Gastroesophageal sphincter (tissue), 3 donors: ENCODE measurements around the gene CNIH2.
"Not testable (repeated sequence)": the region's sequence is repeated elsewhere in the genome, so short reads cannot be mapped to it uniquely, and the experiment has no call there.

Source experiments
- POLR2AphosphoS5 ChIP-seq: sonication (generic); formaldehyde crosslinking; IDR thresholded peaks from one replicate; pipeline ENCODE4 v1.6.1; 2017; ENCODE audit warnings: antibody characterized with exemption
- TF ChIP-seq, protein P1 (sequence below), 4 experiments: fragments of 200-600 bp in 2 of 4; fragments of 450-650 bp in 2 of 4; sonication (generic) in 1 of 4; IDR thresholded peaks; one replicate each; pipeline ENCODE4 v1.5.1; 2017 to 2019; ENCODE audit warnings: antibody characterized with exemption in 4 of 4, mild to moderate bottlenecking in 2 of 4, moderate library complexity in 2 of 4

DNA sequence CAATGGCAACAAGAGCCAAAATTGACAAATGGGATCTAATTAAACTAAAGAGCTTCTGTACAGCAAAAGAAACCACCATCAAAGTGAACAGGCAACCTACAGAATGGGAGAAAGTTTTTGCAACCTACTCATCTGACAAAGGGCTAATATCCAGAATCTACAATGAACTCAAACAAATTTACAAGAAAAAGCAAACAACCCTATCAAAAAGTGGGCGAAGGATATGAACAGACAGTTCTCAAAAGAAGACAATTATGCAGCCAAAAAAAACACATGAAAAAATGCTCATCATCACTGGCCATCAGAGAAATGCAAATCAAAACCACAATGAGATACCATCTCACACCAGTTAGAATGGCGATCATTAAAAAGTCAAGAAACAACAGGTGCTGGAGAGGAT, 42.3 kb downstream of the CNIH2 start:
- TF ChIP-seq, protein P1, sequence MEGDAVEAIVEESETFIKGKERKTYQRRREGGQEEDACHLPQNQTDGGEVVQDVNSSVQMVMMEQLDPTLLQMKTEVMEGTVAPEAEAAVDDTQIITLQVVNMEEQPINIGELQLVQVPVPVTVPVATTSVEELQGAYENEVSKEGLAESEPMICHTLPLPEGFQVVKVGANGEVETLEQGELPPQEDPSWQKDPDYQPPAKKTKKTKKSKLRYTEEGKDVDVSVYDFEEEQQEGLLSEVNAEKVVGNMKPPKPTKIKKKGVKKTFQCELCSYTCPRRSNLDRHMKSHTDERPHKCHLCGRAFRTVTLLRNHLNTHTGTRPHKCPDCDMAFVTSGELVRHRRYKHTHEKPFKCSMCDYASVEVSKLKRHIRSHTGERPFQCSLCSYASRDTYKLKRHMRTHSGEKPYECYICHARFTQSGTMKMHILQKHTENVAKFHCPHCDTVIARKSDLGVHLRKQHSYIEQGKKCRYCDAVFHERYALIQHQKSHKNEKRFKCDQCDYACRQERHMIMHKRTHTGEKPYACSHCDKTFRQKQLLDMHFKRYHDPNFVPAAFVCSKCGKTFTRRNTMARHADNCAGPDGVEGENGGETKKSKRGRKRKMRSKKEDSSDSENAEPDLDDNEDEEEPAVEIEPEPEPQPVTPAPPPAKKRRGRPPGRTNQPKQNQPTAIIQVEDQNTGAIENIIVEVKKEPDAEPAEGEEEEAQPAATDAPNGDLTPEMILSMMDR (IDR thresholded peaks at IDR 0.05): not testable (repeated sequence)
- TF ChIP-seq POLR2AphosphoS5: not testable (repeated sequence)
